HEK293 (cell line): ENCODE data around the gene SART1.
A peak's percentile ranks its signal among the peaks of the same experiment; 100 is the strongest.

Experiments used
- CTCF ChIA-PET: fragments of 350-600 bp; formaldehyde crosslinking; extraction: SDS; loops from one replicate; lab custom pipeline; 2021; ENCODE audit warnings: antibody characterized with exemption; lab: Yijun Ruan, JAX
- POLR2A ChIA-PET: fragments of 300-600 bp; formaldehyde crosslinking; extraction: SDS; loops from one replicate; lab custom pipeline; 2020; ENCODE audit warnings: antibody characterized with exemption, inconsistent platforms; lab: Yijun Ruan, JAX
- H3K27ac ChIP-seq: fragments of 200-500 bp; sonication (Bioruptor generic); 2 replicates; pipeline ENCODE4 v1.5.1; 2014; ENCODE audit warnings: low read depth, low read length, control low read depth, inconsistent platforms; ENCODE audit errors: extremely low read depth
- H3K36me3 ChIP-seq, 2 experiments: fragments of 200-500 bp in 1 of 2; sonication (Bioruptor generic) in 1 of 2; 1 replicate in 1 of 2; 2 replicates in 1 of 2; pipeline ENCODE4 v1.5.1; 2014 to 2017; ENCODE audit warnings: inconsistent platforms in 2 of 2, low read length in 2 of 2; ENCODE audit not compliant: control insufficient read depth in 2 of 2, insufficient read depth in 1 of 2
- H3K4me1 ChIP-seq: fragments of 200-500 bp; sonication (Bioruptor generic); 2 replicates; pipeline ENCODE4 v1.5.1; 2014; ENCODE audit warnings: mild to moderate bottlenecking, low read length, inconsistent platforms; ENCODE audit not compliant: control insufficient read depth, insufficient read depth
- H3K4me3 ChIP-seq: 2 replicates; pipeline ENCODE4 v1.5.1; 2011; ENCODE audit warnings: low read depth, mild to moderate bottlenecking, control low read depth, low read length, moderate library complexity
- H3K9me3 ChIP-seq: fragments of 200-500 bp; sonication (Bioruptor generic); 2 replicates; pipeline ENCODE4 v1.5.1; 2014; ENCODE audit warnings: low read depth, low read length, inconsistent platforms; ENCODE audit not compliant: control insufficient read depth, insufficient read depth
- KLF1 ChIP-seq: fragments of 450-650 bp; formaldehyde crosslinking; IDR thresholded peaks from 2 replicates; pipeline ENCODE4 v1.5.1; 2016; ENCODE audit warnings: missing biosample characterization, missing genetic modification characterization
- SCRT2 ChIP-seq: fragments of 450-650 bp; formaldehyde crosslinking; IDR thresholded peaks from 2 replicates; pipeline ENCODE4 v1.5.1; 2016; ENCODE audit warnings: missing biosample characterization, missing genetic modification characterization
- SP2 ChIP-seq: fragments of 450-650 bp; formaldehyde crosslinking; IDR thresholded peaks from 2 replicates; pipeline ENCODE4 v1.5.1; 2016; ENCODE audit warnings: missing biosample characterization, missing genetic modification characterization
- ZBTB17 ChIP-seq: fragments of 450-650 bp; formaldehyde crosslinking; IDR thresholded peaks from 2 replicates; pipeline ENCODE4 v1.5.1; 2016; ENCODE audit warnings: missing biosample characterization, missing genetic modification characterization
- ZFP3 ChIP-seq: fragments of 450-650 bp; formaldehyde crosslinking; IDR thresholded peaks from 2 replicates; pipeline ENCODE4 v1.5.1; 2016; ENCODE audit warnings: low read depth, missing biosample characterization, missing genetic modification characterization
- ZNF341 ChIP-seq: fragments of 450-650 bp; formaldehyde crosslinking; IDR thresholded peaks from 2 replicates; pipeline ENCODE4; 2016; ENCODE audit warnings: low read depth, missing biosample characterization, missing genetic modification characterization
- ZNF426 ChIP-seq: fragments of 450-650 bp; formaldehyde crosslinking; IDR thresholded peaks from 2 replicates; pipeline ENCODE4 v1.5.1; 2017; ENCODE audit warnings: missing biosample characterization, missing genetic modification characterization, mild to moderate bottlenecking, inconsistent platforms, moderate library complexity
- ZNF610 ChIP-seq: fragments of 450-650 bp; formaldehyde crosslinking; IDR thresholded peaks from 2 replicates; pipeline ENCODE4 v1.5.1; 2016; ENCODE audit warnings: missing biosample characterization, missing genetic modification characterization, borderline replicate concordance
- ZNF837 ChIP-seq: fragments of 450-650 bp; formaldehyde crosslinking; IDR thresholded peaks from 2 replicates; pipeline ENCODE4 v1.5.1; 2016; ENCODE audit warnings: missing biosample characterization, missing genetic modification characterization
- TF ChIP-seq, protein P1 (sequence below): IDR thresholded peaks from 2 replicates; pipeline ENCODE4 v1.6.1; 2011; ENCODE audit warnings: mild to moderate bottlenecking, low read depth, low read length, borderline replicate concordance
- TF ChIP-seq, protein P2 (sequence below): fragments of 450-650 bp; formaldehyde crosslinking; conservative IDR thresholded peaks from 2 replicates; pipeline ENCODE4 v1.5.1; 2016; ENCODE audit warnings: low read depth, missing biosample characterization, missing genetic modification characterization
- TF ChIP-seq, protein P3 (sequence below): fragments of 450-650 bp; formaldehyde crosslinking; IDR thresholded peaks from 2 replicates; pipeline ENCODE4 v1.5.1; 2017; ENCODE audit warnings: missing biosample characterization, missing genetic modification characterization
- TF ChIP-seq, protein P4 (sequence below): fragments of 450-650 bp; formaldehyde crosslinking; IDR thresholded peaks from 2 replicates; pipeline ENCODE4 v1.5.1; 2016; ENCODE audit warnings: missing biosample characterization, missing genetic modification characterization
- TF ChIP-seq, protein P5 (sequence below): fragments of 450-650 bp; formaldehyde crosslinking; optimal IDR thresholded peaks from 2 replicates; pipeline ENCODE3; 2016; ENCODE audit warnings: missing biosample characterization, mild to moderate bottlenecking, missing genetic modification characterization

The SART1 gene

DNA sequence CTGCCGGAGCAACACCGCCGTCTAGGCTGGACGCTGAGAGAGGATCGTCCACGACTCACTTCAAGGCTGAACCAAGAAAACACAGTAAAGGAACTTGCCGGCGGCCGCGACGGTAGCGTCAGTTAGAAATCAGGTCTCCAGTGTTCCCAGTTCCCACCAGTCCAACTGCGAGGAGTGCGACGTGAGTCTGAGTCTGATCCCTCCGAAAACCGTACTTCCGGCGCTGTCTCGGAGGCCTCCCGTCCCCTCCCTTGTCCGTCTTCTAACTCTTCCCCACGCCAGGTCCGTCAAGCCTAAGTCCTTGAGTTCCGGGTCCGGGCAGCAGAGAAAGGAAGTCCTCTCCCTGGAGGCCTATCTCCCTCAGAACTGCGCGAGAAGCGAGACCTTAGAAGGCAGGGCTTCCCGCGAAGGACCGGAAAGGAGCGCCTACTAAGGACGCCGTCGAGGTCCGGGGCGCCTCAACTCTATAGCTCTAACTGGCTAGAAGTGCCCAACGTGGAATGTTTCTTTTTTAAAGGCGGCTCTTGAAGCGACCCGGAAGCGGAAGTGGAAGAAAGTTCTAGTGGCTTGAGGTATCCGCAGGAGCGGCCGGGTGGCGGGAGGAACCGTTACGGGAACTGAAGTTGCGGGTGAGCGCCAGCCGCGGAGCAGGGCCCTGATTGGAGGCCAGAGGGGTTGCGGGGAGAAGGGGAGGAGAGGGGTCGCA lies 40.6 kb downstream of the SART1 start, which contains the start of the genes BANF1 and EIF1AD (continued):
- TF ChIP-seq ZFP3 (tag by site-specific recombination) (no peak), ZNF610 (peak; percentile 87), ZBTB17 (tag by site-specific recombination) (peak; percentile 95), KLF1 (tag by site-specific recombination) (peak; percentile 59), ZNF341 (peak; percentile 67), ZNF837 (tag by site-specific recombination) (no peak)
- TF ChIP-seq, protein P1, sequence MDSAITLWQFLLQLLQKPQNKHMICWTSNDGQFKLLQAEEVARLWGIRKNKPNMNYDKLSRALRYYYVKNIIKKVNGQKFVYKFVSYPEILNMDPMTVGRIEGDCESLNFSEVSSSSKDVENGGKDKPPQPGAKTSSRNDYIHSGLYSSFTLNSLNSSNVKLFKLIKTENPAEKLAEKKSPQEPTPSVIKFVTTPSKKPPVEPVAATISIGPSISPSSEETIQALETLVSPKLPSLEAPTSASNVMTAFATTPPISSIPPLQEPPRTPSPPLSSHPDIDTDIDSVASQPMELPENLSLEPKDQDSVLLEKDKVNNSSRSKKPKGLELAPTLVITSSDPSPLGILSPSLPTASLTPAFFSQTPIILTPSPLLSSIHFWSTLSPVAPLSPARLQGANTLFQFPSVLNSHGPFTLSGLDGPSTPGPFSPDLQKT, result peak; percentile 68; the same call in 1 of the 2 replicates
- TF ChIP-seq, protein P2, sequence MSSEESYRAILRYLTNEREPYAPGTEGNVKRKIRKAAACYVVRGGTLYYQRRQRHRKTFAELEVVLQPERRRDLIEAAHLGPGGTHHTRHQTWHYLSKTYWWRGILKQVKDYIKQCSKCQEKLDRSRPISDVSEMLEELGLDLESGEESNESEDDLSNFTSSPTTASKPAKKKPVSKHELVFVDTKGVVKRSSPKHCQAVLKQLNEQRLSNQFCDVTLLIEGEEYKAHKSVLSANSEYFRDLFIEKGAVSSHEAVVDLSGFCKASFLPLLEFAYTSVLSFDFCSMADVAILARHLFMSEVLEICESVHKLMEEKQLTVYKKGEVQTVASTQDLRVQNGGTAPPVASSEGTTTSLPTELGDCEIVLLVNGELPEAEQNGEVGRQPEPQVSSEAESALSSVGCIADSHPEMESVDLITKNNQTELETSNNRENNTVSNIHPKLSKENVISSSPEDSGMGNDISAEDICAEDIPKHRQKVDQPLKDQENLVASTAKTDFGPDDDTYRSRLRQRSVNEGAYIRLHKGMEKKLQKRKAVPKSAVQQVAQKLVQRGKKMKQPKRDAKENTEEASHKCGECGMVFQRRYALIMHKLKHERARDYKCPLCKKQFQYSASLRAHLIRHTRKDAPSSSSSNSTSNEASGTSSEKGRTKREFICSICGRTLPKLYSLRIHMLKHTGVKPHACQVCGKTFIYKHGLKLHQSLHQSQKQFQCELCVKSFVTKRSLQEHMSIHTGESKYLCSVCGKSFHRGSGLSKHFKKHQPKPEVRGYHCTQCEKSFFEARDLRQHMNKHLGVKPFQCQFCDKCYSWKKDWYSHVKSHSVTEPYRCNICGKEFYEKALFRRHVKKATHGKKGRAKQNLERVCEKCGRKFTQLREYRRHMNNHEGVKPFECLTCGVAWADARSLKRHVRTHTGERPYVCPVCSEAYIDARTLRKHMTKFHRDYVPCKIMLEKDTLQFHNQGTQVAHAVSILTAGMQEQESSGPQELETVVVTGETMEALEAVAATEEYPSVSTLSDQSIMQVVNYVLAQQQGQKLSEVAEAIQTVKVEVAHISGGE (tag by site-specific recombination), result peak; percentile 99
- TF ChIP-seq, protein P3, sequence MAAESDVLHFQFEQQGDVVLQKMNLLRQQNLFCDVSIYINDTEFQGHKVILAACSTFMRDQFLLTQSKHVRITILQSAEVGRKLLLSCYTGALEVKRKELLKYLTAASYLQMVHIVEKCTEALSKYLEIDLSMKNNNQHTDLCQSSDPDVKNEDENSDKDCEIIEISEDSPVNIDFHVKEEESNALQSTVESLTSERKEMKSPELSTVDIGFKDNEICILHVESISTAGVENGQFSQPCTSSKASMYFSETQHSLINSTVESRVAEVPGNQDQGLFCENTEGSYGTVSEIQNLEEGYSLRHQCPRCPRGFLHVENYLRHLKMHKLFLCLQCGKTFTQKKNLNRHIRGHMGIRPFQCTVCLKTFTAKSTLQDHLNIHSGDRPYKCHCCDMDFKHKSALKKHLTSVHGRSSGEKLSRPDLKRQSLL (tag by site-specific recombination), result peak; percentile 66; the same call in 1 of the 2 replicates
- TF ChIP-seq, all 188 proteins: peak for 93

DNA sequence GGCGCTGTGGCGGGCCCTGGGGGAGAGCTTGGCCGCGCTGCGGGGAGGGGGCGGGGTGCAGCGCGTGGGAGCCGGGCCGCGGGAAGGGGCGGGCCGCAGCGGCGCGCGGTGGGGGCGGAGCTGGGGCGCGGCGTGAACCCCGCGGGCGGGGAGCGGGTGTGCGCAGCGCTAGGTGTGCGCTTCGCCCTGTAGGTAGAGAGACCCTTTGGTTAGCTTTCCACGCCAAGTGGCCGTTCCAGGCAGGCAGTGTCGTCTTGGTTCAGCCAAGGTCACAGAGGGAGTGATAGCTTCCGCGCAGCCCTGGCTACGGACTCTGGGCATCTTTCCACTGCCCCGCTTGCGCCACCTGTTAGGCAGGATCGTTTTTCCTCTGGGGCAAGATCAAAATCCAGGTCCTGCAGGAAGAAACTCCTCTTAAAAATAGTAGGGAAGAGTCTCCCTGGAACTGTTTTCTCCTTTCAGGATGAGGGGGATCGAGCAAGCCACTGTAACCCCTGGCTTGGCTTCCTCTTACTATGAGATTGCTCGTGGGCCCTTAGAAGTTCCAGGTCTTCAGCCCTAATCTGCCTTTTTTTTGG lies 41.2 kb downstream of the SART1 start:
- ChIA-PET CTCF (interaction anchor here (0.8 to 1.4 kb wide), 4 partner anchors 14 to 43 kb away, joined by 3 to 6 read pairs (median 3); no protein-coding TSS in a partner anchor), POLR2A (interaction anchor here (0.8 to 1.6 kb wide), 11 partner anchors 9 to 388 kb away, joined by 3 to 7 read pairs (median 4); partner anchors contain the start of genes CFL1, CST6, FIBP and PCNX3)
- Histone ChIP-seq H3K4me3 (peak overlapping the region; percentile 98), H3K36me3 (peaks cover 2 to 59% of the 10 kb centered on the region in 2 experiments), H3K9me3 (no peaks in the 10 kb centered on the region), H3K4me1 (no peaks in the 10 kb centered on the region), H3K27ac (peak overlapping the region; percentile 58; the same call in 1 of the 2 replicates)
- TF ChIP-seq SCRT2 (tag by site-specific recombination) (peak; percentile 80), SP2 (tag by site-specific recombination) (0 out of 2 replicates have a peak, but pooled peaks have one; percentile 4), ZNF426 (tag by site-specific recombination) (no peak)
- TF ChIP-seq, protein P4, sequence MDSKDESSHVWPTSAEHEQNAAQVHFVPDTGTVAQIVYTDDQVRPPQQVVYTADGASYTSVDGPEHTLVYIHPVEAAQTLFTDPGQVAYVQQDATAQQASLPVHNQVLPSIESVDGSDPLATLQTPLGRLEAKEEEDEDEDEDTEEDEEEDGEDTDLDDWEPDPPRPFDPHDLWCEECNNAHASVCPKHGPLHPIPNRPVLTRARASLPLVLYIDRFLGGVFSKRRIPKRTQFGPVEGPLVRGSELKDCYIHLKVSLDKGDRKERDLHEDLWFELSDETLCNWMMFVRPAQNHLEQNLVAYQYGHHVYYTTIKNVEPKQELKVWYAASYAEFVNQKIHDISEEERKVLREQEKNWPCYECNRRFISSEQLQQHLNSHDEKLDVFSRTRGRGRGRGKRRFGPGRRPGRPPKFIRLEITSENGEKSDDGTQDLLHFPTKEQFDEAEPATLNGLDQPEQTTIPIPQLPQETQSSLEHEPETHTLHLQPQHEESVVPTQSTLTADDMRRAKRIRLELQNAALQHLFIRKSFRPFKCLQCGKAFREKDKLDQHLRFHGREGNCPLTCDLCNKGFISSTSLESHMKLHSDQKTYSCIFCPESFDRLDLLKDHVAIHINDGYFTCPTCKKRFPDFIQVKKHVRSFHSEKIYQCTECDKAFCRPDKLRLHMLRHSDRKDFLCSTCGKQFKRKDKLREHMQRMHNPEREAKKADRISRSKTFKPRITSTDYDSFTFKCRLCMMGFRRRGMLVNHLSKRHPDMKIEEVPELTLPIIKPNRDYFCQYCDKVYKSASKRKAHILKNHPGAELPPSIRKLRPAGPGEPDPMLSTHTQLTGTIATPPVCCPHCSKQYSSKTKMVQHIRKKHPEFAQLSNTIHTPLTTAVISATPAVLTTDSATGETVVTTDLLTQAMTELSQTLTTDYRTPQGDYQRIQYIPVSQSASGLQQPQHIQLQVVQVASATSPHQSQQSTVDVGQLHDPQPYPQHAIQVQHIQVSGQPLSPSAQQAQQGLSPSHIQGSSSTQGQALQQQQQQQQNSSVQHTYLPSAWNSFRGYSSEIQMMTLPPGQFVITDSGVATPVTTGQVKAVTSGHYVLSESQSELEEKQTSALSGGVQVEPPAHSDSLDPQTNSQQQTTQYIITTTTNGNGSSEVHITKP (tag by site-specific recombination), result 0 out of 2 replicates have a peak, but pooled peaks have one; percentile 8
- TF ChIP-seq, protein P5, sequence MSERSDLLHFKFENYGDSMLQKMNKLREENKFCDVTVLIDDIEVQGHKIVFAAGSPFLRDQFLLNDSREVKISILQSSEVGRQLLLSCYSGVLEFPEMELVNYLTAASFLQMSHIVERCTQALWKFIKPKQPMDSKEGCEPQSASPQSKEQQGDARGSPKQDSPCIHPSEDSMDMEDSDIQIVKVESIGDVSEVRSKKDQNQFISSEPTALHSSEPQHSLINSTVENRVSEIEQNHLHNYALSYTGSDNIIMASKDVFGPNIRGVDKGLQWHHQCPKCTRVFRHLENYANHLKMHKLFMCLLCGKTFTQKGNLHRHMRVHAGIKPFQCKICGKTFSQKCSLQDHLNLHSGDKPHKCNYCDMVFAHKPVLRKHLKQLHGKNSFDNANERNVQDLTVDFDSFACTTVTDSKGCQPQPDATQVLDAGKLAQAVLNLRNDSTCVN (tag by site-specific recombination), result peak; percentile 28
